Naive B cell (primary cell): ENCODE measurements around the gene CCNY. TPM values are rescaled to one million over a fixed set of nuclear protein-coding genes. Genes with fewer than 3 reads are reported as not detected.
A peak's percentile ranks its signal among the peaks of the same experiment; 100 is the strongest.

ENCODE experiments used
- ATAC-seq, 2 donors: fragments of 150-1000 bp; cut with Tn5 transposase; 2 replicates each; pipeline ENCODE4 v1.10.0; 2021; ENCODE audit warnings: low read depth in 2 of 2, mild to moderate bottlenecking in 2 of 2, moderate library complexity in 2 of 2
- DNase-seq: peaks from one replicate; pipeline ENCODE4 v3.0.0; 2022
- H3K27ac Mint-ChIP-seq, 6 donors: one replicate each; pipeline ENCODE4 v1.8.0; 2020 to 2022; ENCODE audit warnings: mild to moderate bottlenecking in 6 of 6, mixed read lengths in 6 of 6, moderate library complexity in 5 of 6, inconsistent platforms in 2 of 6
- H3K27me3 Mint-ChIP-seq, 3 donors: one replicate each; pipeline ENCODE4 v1.8.0; 2021 to 2022; ENCODE audit warnings: mixed read lengths in 3 of 3, mild to moderate bottlenecking in 1 of 3
- H3K36me3 Mint-ChIP-seq, 2 donors: one replicate each; pipeline ENCODE4 v1.8.0; 2020 to 2022; ENCODE audit warnings: mixed read lengths in 2 of 2, inconsistent platforms in 1 of 2, mild to moderate bottlenecking in 1 of 2
- H3K4me1 Mint-ChIP-seq, 3 donors: one replicate each; pipeline ENCODE4 v1.8.0; 2020 to 2022; ENCODE audit warnings: mixed read lengths in 3 of 3, inconsistent platforms in 1 of 3, mild to moderate bottlenecking in 1 of 3, moderate library complexity in 1 of 3
- H3K4me3 Mint-ChIP-seq, 8 donors: one replicate each; pipeline ENCODE4 v1.8.0; 2020 to 2022; ENCODE audit warnings: mild to moderate bottlenecking in 8 of 8, mixed read lengths in 8 of 8, moderate library complexity in 8 of 8, inconsistent platforms in 2 of 8
- H3K9me3 Mint-ChIP-seq, 7 donors: one replicate each; pipeline ENCODE4 v1.8.0; 2020 to 2022; ENCODE audit warnings: mixed read lengths in 7 of 7, mild to moderate bottlenecking in 5 of 7, inconsistent platforms in 2 of 7, moderate library complexity in 1 of 7
- polyA plus RNA-seq, 6 donors: library from polyadenylated mRNA; unstranded; fragments of 300-500 nt; fragmentation: Illumina TruSeq; gene quantifications; one replicate each; pipeline ENCODE4 v1.2.3, GENCODE V29; 2021; ENCODE audit warnings: low read depth in 6 of 6

Gene CCNY
- polyA plus RNA-seq, 6 donors from 2014 or later: 9.4 to 27.7 (median 13.6) TPM

GRCh38 chr10:35320341-35320740 lies 16.0 kb upstream of the CCNY start:
- no peak for DNase-seq
- Mint-ChIP-seq H3K9me3 (peaks cover 0 to 18% (median 8%) of the 10 kb centered on the region in 7 donors), H3K4me1 (peaks cover 0 to 20% (median 19%) of the 10 kb centered on the region in 3 donors), H3K36me3 (peaks cover 12 to 19% of the 10 kb centered on the region in 2 donors), H3K4me3 (no peak overlapping the region), H3K27ac (peak overlapping the region in 1 of 6 donors; percentile 12), H3K27me3 (no peaks in the 10 kb centered on the region)
- no peak for ATAC-seq

GRCh38 chr10:35322636-35323035 lies 13.7 kb upstream of the CCNY start:
- H3K4me1 Mint-ChIP-seq: peaks cover 8 to 18% (median 8%) of the 10 kb centered on the region in 3 donors
- ATAC-seq: no peak
- H3K36me3 Mint-ChIP-seq: peaks cover 5 to 18% of the 10 kb centered on the region in 2 donors
- no peak overlapping the region for H3K27ac Mint-ChIP-seq
- no peak for DNase-seq
- H3K27me3 Mint-ChIP-seq: no peaks in the 10 kb centered on the region
- H3K4me3 Mint-ChIP-seq: no peak overlapping the region
- peaks cover 0 to 11% (median 5%) of the 10 kb centered on the region in 7 donors for H3K9me3 Mint-ChIP-seq

DNA sequence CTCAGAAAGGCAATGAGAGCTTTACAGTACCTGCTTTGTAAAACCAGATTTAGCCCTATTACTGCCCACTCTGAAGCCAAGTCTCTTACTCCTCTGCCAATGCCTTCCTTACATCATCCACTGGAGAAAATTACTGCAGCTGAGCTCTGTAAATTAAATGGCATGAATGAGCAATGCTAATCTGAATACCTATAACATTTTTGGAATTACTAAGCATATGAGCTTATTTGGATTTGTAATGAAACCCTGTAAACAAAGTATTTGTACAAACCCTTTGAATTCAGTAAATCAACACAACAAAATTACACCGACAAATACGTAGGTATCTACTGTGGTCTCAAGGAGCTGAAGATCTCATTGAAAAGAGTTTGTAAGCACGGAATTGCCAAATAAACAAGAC lies 12.1 kb upstream of the CCNY start:
- peaks cover under 1 to 18% of the 10 kb centered on the region in 2 donors for H3K36me3 Mint-ChIP-seq

DNA sequence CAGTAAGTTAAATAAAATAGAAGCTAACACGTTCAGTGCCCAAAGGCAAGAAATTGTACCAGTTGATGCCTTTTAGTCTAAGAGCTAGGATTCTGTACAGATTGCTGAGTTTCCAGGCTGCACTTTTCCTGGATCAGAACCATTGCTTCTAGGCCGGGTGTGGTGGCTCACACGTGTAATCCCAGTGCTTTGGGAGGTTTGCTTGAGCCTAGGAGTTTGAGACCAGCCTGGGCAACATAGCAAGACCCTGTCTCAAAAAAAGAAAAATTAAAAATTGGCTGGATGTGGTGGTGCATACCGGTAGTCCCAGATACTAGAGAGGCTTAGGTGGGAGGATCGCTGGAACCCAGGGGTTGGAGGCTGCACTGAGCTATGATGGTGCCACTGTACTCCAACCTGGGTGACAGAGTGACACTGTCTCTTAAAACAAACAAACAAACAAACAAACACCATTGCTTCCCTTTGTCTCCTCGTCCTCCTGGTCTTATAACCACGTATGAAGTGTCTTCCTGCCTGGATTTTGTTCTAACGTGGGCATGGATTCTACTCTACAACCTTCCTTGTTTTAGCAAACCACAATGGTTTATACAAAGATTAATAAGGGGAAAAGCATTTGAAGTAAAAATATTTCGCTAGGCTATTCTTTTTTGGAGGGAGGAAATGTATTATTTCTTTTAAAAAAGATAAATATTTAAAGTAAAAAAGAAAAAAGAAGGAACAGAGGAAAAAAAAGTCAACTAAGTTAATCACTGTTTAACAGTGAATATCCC lies 9.7 kb upstream of the CCNY start:
- ATAC-seq: no peak
- DNase-seq: no peak
- peaks cover 6 to 23% (median 11%) of the 10 kb centered on the region in 3 donors for H3K4me1 Mint-ChIP-seq
- H3K4me3 Mint-ChIP-seq: no peak overlapping the region
- no peaks in the 10 kb centered on the region for H3K27me3 Mint-ChIP-seq
- peak overlapping the region in 1 of 6 donors; percentile 57 for H3K27ac Mint-ChIP-seq
- peaks cover 0 to 12% of the 10 kb centered on the region in 2 donors for H3K36me3 Mint-ChIP-seq
- H3K9me3 Mint-ChIP-seq: peaks cover 0 to 11% (median 5%) of the 10 kb centered on the region in 7 donors

More for the DNA sequence above, 12.1 kb upstream of the CCNY start:
- no peak overlapping the region for H3K4me3 Mint-ChIP-seq
- no peak for ATAC-seq
- peaks cover 0 to 11% (median 5%) of the 10 kb centered on the region in 7 donors for H3K9me3 Mint-ChIP-seq
- no peak for DNase-seq
- no peaks in the 10 kb centered on the region for H3K27me3 Mint-ChIP-seq
- peaks cover 4 to 13% (median 6%) of the 10 kb centered on the region in 3 donors for H3K4me1 Mint-ChIP-seq
- H3K27ac Mint-ChIP-seq: no peak overlapping the region

- no peak for ATAC-seq
- H3K9me3 Mint-ChIP-seq: peaks cover 0 to 4% (median 0%) of the 10 kb centered on the region in 7 donors
- no peak for DNase-seq
- H3K4me3 Mint-ChIP-seq: peak overlapping the region in 1 of 8 donors; percentile 41
- H3K27me3 Mint-ChIP-seq: no peaks in the 10 kb centered on the region
- no peak overlapping the region for H3K27ac Mint-ChIP-seq
- H3K4me1 Mint-ChIP-seq: peaks cover 7 to 26% (median 18%) of the 10 kb centered on the region in 3 donors
- H3K36me3 Mint-ChIP-seq: peaks cover 0 to 4% of the 10 kb centered on the region in 2 donors
These were observed 8.4 kb upstream of the CCNY start for GRCh38 chr10:35327790-35328403.

GRCh38 chr10:35328404-35329037 lies 7.8 kb upstream of the CCNY start:
- Mint-ChIP-seq H3K27me3 (no peaks in the 10 kb centered on the region), H3K27ac (no peak overlapping the region), H3K4me3 (peak overlapping the region in 1 of 8 donors; percentile 33), H3K4me1 (peaks cover 12 to 32% (median 24%) of the 10 kb centered on the region in 3 donors), H3K9me3 (no peaks in the 10 kb centered on the region), H3K36me3 (peaks cover 0 to 4% of the 10 kb centered on the region in 2 donors)
- ATAC-seq (no peak), DNase-seq (no peak)

- Mint-ChIP-seq H3K27ac (peak overlapping the region in 2 of 6 donors; percentile 33 to 62), H3K4me1 (peaks cover 22 to 41% (median 34%) of the 10 kb centered on the region in 3 donors), H3K27me3 (no peaks in the 10 kb centered on the region), H3K9me3 (no peaks in the 10 kb centered on the region), H3K4me3 (no peak overlapping the region), H3K36me3 (peaks cover 0 to 4% of the 10 kb centered on the region in 2 donors)
- DNase-seq: no peak
- ATAC-seq: no peak
These were observed 6.8 kb upstream of the CCNY start for GRCh38 chr10:35329520-35329919.

DNA sequence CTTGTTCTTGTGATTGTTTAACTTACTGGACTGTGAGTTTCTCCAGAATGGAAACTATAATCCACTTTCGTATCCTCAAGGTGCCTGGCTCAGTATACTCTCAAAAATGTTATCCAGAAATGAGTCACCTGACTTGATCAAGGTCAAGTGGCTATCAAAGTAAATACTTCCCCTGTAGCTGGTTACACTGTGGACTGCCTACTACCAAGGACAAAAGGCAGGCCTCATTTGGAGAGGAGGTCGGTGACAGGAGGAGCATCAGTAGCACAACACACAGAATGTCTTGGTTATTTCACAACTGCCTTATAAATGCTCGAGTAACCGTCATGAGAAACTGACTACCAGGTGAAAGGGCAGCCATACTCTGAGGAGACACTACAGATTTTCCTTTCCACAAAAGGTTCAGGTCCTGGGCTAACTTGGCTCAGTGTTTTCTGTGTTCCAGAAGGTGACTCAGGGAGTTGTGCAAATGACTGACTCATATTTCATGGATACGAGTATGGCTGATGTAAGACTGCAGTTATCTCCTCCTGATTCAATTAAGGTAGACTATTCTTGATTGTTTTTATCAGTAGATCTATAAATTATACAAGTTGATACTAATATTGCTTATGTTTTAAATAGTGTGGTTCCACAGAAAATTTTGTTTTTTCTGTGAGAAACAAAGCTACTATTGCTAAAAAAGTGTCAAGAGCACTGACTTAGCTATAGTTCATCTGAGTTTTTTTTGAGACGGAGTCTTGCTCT lies 4.2 kb upstream of the CCNY start:
- Mint-ChIP-seq H3K27ac (peak overlapping the region in 1 of 6 donors; percentile 23), H3K4me3 (peak overlapping the region in 1 of 8 donors; percentile 76), H3K4me1 (peaks cover 33 to 44% (median 40%) of the 10 kb centered on the region in 3 donors)

GRCh38 chr10:35334297-35334696 lies 2.0 kb upstream of the CCNY start:
- ATAC-seq (no peak), DNase-seq (no peak)
- Mint-ChIP-seq H3K27me3 (no peaks in the 10 kb centered on the region), H3K4me3 (peak overlapping the region in 6 of 8 donors; percentile 37 to 96 (median 77)), H3K9me3 (no peaks in the 10 kb centered on the region), H3K36me3 (no peaks in the 10 kb centered on the region), H3K4me1 (peaks cover 39 to 60% (median 49%) of the 10 kb centered on the region in 3 donors), H3K27ac (peak overlapping the region in 1 of 6 donors; percentile 91)

More for the DNA sequence above, 4.2 kb upstream of the CCNY start:
- H3K27me3 Mint-ChIP-seq: no peaks in the 10 kb centered on the region
- DNase-seq: no peak
- no peaks in the 10 kb centered on the region for H3K36me3 Mint-ChIP-seq
- ATAC-seq: no peak
- no peaks in the 10 kb centered on the region for H3K9me3 Mint-ChIP-seq

GRCh38 chr10:35335133-35336083 lies 901 bp upstream of the CCNY start:
- Mint-ChIP-seq H3K4me1 (peaks cover 34 to 66% (median 57%) of the 10 kb centered on the region in 3 donors), H3K27me3 (no peaks in the 10 kb centered on the region), H3K27ac (peak overlapping the region; percentile 91 to 99 (median 92)), H3K9me3 (no peaks in the 10 kb centered on the region), H3K36me3 (no peaks in the 10 kb centered on the region), H3K4me3 (peak overlapping the region; percentile 86 to 96 (median 92))
- ATAC-seq: peak; percentile 2
- peak; percentile 5 for DNase-seq

GRCh38 chr10:35336921-35337823 lies 863 bp downstream of the CCNY start:
- Mint-ChIP-seq H3K4me3 (peak overlapping the region; percentile 79 to 93 (median 88)), H3K4me1 (peaks cover 47 to 79% (median 75%) of the 10 kb centered on the region in 3 donors), H3K9me3 (no peaks in the 10 kb centered on the region)

More at GRCh38 chr10:35336921-35337823, 863 bp downstream of the CCNY start:
- Mint-ChIP-seq H3K36me3 (no peaks in the 10 kb centered on the region), H3K27ac (peak overlapping the region; percentile 14 to 87 (median 80)), H3K27me3 (no peaks in the 10 kb centered on the region)
- ATAC-seq (peak; percentile 7 to 13), DNase-seq (peak; percentile 40)
